Left ventricle myocardium inferior (tissue), 1 donor: ENCODE results near the gene HDAC7. TPM values are rescaled to one million over a fixed set of nuclear protein-coding genes. Genes with fewer than 3 reads are reported as not detected.
A peak's percentile ranks its signal among the peaks of the same experiment; 100 is the strongest.

Source experiments
- DNase-seq: peaks from one replicate; pipeline ENCODE4 v3.0.0-alpha.2; 2020
- H3K27ac ChIP-seq: fragments of 200-600 bp; replicated peaks from 2 replicates; pipeline ENCODE4 v1.8.0; 2021
- H3K27me3 ChIP-seq: fragments of 200-600 bp; 2 replicates; pipeline ENCODE4 v1.8.0; 2021; ENCODE audit warnings: low read depth
- H3K36me3 ChIP-seq: fragments of 200-600 bp; 2 replicates; pipeline ENCODE4 v1.8.0; 2021
- H3K4me1 ChIP-seq: fragments of 200-600 bp; 2 replicates; pipeline ENCODE4 v1.8.0; 2021
- H3K4me3 ChIP-seq: fragments of 200-600 bp; 2 replicates; pipeline ENCODE4 v1.8.0; 2021; ENCODE audit warnings: mild to moderate bottlenecking, moderate library complexity
- H3K9me3 ChIP-seq: fragments of 200-600 bp; replicated peaks from 2 replicates; pipeline ENCODE4 v1.8.0; 2021
- CTCF ChIP-seq: fragments of 200-600 bp; IDR thresholded peaks from 2 replicates; pipeline ENCODE4 v1.8.0; 2021; ENCODE audit warnings: antibody characterized with exemption, mild to moderate bottlenecking, borderline replicate concordance
- intact Hi-C: fragments of 100-400 bp; cut with micrococcal nuclease; formaldehyde crosslinking; loops from one replicate; pipeline ENCODE4 v1.11.0; 2022
- total RNA-seq: library from RNA; stranded (reverse); fragmentation: NEBNext Ultra II Directional; extraction: Animal tissue kit (Norgen Biotek cat#: 25700); gene quantifications from one replicate; pipeline ENCODE4 v1.2.1, GENCODE V29; 2021
- donor health status: DM: no; HTN: yes; CAD: no; lungs with severe emphysema.

Gene HDAC7
- total RNA-seq, 1 donor from 2014 or later, result 47.1 TPM

DNA sequence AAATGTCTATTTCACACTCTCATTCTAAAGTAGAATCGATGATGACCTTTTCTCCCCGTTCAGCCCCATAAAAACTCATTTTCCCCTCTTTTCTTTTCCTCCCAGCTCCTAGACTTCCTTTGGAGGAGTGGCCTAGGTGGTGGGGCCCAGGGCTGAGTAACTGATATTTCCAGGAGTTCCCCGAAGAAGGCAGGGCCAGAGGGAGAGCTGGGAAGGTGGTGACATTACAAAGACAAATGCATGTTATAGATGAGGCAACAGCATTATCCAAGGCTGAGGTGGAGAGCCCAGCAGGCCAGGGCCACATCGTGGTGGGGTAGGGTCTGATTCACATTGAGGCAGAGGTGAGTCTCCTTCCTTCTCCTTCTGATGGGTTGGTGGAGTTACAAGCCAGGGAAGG is 22.2 kb upstream of the HDAC7 start:
- Histone ChIP-seq H3K9me3 (no peaks in the 10 kb centered on the region), H3K27ac (no peak overlapping the region), H3K36me3 (no peaks in the 10 kb centered on the region), H3K4me1 (peaks cover 13% of the 10 kb centered on the region), H3K27me3 (no peaks in the 10 kb centered on the region), H3K4me3 (no peak overlapping the region)
- TF ChIP-seq CTCF, result no peak
- no peak for DNase-seq
- intact Hi-C loops, result no loop called here

DNA sequence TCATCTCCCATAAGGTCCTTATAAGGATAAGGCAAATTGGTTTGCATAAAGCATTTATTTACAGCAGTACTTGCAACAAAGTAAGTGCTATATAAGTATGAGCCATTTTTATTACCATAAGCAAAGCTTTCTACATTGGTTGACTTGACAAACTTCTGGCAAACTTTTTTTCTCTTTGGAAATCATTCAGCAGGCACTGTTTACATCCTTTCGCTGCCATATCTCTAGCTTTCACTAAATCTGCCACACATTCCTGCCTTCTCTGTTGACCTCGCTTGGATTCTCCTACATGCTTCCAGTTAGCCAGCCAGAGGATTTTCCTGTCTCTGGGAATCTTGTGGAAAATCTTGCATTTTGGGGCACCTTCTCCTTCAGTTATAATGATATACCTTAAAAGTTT is 21.8 kb upstream of the HDAC7 start:
- intact Hi-C loops, result no loop called here
- Histone ChIP-seq H3K36me3 (no peaks in the 10 kb centered on the region), H3K4me3 (no peak overlapping the region), H3K27me3 (no peaks in the 10 kb centered on the region), H3K9me3 (no peaks in the 10 kb centered on the region), H3K27ac (no peak overlapping the region), H3K4me1 (peaks cover 13% of the 10 kb centered on the region)
- DNase-seq, result no peak
- TF ChIP-seq CTCF, result no peak

DNA sequence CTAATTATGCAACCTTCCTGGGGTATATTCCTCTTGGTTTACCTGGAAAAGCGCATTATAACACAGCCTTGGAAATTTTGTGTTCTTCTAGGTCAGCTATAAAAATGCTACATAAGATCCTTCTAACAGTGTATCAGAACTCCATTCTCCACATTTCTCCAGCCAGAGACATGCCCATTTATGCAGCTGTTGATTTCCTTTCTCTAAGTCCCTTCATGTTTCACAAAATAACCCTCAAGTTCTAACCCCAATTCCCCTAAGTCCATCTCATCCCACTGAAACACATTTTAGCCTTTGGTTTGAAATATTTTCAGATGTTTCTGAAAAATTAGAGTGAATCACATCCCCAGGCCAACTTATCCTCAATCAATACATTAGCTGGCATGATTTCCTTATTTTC is 20.9 kb upstream of the HDAC7 start:
- Histone ChIP-seq H3K36me3 (no peaks in the 10 kb centered on the region), H3K4me3 (no peak overlapping the region), H3K4me1 (peaks cover 13% of the 10 kb centered on the region), H3K9me3 (no peaks in the 10 kb centered on the region), H3K27me3 (no peaks in the 10 kb centered on the region), H3K27ac (no peak overlapping the region)
- intact Hi-C loops, result no loop called here
- no peak for TF ChIP-seq CTCF
- DNase-seq, result no peak

DNA sequence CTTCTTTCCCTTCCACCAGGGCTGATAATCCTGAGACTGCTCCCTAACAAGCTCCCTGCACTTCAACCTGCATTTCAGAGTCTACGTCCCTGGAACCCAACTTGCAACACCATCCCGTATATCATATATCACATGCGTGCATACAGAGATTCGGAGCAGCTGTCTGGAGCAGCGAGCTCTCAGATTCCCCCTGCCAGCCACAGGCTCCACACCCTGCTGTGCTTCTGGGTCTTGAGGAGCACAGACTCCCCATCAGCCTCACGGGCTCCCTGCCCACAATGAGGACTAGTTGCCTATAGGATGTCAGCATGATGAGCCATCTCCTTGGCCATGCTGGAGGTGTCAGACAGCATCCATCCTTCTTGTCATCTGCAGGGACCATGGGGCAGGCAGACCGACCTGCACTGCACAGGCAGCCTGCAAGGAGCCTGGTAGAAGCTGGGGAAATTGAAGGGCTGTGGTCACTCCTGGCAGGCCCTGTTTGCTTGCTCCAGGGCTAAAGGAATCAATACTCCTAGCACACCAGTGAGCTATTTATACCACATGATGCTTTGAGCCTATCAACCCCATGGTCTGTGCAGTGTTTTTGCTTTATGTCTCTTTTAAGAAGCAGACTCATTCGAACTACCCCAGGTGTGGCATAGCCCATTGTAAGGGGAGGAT is 19.6 kb upstream of the HDAC7 start:
- intact Hi-C loops, result loop anchor here (5.0 to 10.0 kb wide), 3 partner anchors 37 to 122 kb away; partner anchors contain the start of gene SLC48A1
- no peaks in the 10 kb centered on the region for H3K9me3 ChIP-seq

GRCh38 chr12:47838286-47838931 is 18.7 kb upstream of the HDAC7 start:
- H3K4me1 ChIP-seq, result peaks cover 13% of the 10 kb centered on the region
- no peak overlapping the region for H3K27ac ChIP-seq
- no peak for DNase-seq
- no peaks in the 10 kb centered on the region for H3K9me3 ChIP-seq
- H3K4me3 ChIP-seq, result no peak overlapping the region
- peak; percentile 75 for TF ChIP-seq CTCF
- intact Hi-C loops, result loop anchor here (5.0 to 10.0 kb wide), 3 partner anchors 36 to 121 kb away; partner anchors contain the start of gene SLC48A1
- H3K27me3 ChIP-seq, result no peaks in the 10 kb centered on the region
- no peaks in the 10 kb centered on the region for H3K36me3 ChIP-seq

More for the DNA sequence above, 19.6 kb upstream of the HDAC7 start:
- Histone ChIP-seq H3K27ac (no peak overlapping the region), H3K36me3 (no peaks in the 10 kb centered on the region), H3K4me3 (no peak overlapping the region), H3K4me1 (peaks cover 13% of the 10 kb centered on the region), H3K27me3 (no peaks in the 10 kb centered on the region)
- no peak for DNase-seq
- TF ChIP-seq CTCF, result no peak
